SJSA1 (cell line): ENCODE results near the gene RGS3. TPM values are rescaled to one million over a fixed set of nuclear protein-coding genes. Genes with fewer than 3 reads are reported as not detected.
"Not testable (repeated sequence)": the region's sequence is repeated elsewhere in the genome, so short reads cannot be mapped to it uniquely, and the experiment has no call there.

ENCODE experiments used
- DNase-seq, 2 experiments: peaks; one replicate each; pipeline ENCODE4 v3.0.0-alpha.2; 2015 to 2020; ENCODE audit warnings: low spot score in 2 of 2, low read depth in 1 of 2
- H3K27ac ChIP-seq: fragments of 250-450 bp; sonication (Bioruptor Pico); 2 replicates; pipeline ENCODE4 v1.5.1; 2020; ENCODE audit warnings: mild to moderate bottlenecking, moderate library complexity
- H3K27me3 ChIP-seq: fragments of 250-450 bp; sonication (Bioruptor Pico); replicated peaks from 2 replicates; pipeline ENCODE4 v1.5.1; 2020; ENCODE audit warnings: mild to moderate bottlenecking, moderate library complexity
- H3K36me3 ChIP-seq: fragments of 250-450 bp; sonication (Bioruptor Pico); 2 replicates; pipeline ENCODE4 v1.5.1; 2020; ENCODE audit warnings: mild to moderate bottlenecking
- H3K4me1 ChIP-seq: fragments of 250-450 bp; sonication (Bioruptor Pico); replicated peaks from 2 replicates; pipeline ENCODE4 v1.6.1; 2021; ENCODE audit warnings: mild to moderate bottlenecking
- H3K4me3 ChIP-seq: fragments of 250-450 bp; sonication (Bioruptor Pico); 2 replicates; pipeline ENCODE4 v1.5.1; 2020; ENCODE audit warnings: mild to moderate bottlenecking
- H3K9me3 ChIP-seq: fragments of 250-450 bp; sonication (Bioruptor Pico); replicated peaks from 2 replicates; pipeline ENCODE4 v1.5.1; 2020; ENCODE audit warnings: mild to moderate bottlenecking
- total RNA-seq: library from RNA; depleted of rRNA; stranded (reverse); fragments of >200 nt; shearing (Covaris generic); gene quantifications from 2 replicates; pipeline ENCODE4 v1.2.3, GENCODE V29; 2014

RGS3 gene
- total RNA-seq, 1 experiment from 2014 or later, result 54.8 TPM

DNA sequence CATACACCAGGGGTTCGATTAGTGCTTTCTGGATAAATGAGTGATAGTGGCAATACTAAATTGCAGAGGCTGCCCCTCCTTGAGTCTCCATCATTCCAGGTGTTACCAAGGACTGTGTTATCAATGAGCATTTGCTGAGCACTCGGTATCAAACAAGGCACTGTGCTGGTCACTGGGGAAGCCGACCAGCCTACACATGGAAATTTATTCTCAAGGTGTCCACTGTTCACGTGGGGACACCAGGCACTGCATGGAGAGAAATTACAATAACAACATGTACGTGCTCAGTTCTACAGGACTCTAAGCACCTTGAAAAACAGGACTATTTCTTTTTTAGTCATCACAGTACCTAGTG, 22.2 kb downstream of the RGS3 start:
- no peak overlapping the region for H3K4me3 ChIP-seq
- DNase-seq, result no peak
- no peaks in the 10 kb centered on the region for H3K9me3 ChIP-seq
- H3K4me1 ChIP-seq, result peaks cover 19% of the 10 kb centered on the region
- peak overlapping the region; percentile 69; the same call in 1 of the 2 replicates for H3K27ac ChIP-seq
- H3K27me3 ChIP-seq, result no peaks in the 10 kb centered on the region
- H3K36me3 ChIP-seq, result no peaks in the 10 kb centered on the region

DNA sequence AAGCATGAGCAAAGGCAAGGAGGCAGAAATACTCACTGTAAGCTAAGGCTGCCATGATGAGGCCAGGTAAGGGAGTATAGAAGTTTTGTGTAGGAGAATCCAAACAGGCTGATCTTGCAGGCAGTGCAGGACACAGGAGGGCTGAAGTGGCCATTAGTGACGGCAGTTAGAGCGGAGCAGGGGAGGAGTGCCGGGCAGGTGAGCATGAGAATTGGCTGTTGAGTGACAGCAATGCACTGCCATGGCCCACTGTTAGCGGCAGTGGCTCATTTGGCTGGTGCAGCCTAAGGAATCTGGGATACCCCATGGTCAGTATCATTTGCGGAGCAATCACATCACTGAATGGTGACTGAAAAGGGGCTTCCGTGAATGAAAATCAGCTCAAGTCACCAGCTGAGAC, 22.8 kb downstream of the RGS3 start:
- H3K27me3 ChIP-seq, result no peaks in the 10 kb centered on the region
- no peak for DNase-seq
- H3K9me3 ChIP-seq, result no peaks in the 10 kb centered on the region
- peaks cover 19% of the 10 kb centered on the region for H3K4me1 ChIP-seq
- no peak overlapping the region for H3K4me3 ChIP-seq
- H3K27ac ChIP-seq, result no peak overlapping the region
- H3K36me3 ChIP-seq, result no peaks in the 10 kb centered on the region

- H3K36me3 ChIP-seq, result no peaks in the 10 kb centered on the region
- H3K27me3 ChIP-seq, result no peaks in the 10 kb centered on the region
- H3K9me3 ChIP-seq, result no peaks in the 10 kb centered on the region
- peaks cover 19% of the 10 kb centered on the region for H3K4me1 ChIP-seq
- H3K4me3 ChIP-seq, result no peak overlapping the region
- DNase-seq, result no peak
- H3K27ac ChIP-seq, result no peak overlapping the region
These were observed 24.5 kb downstream of the RGS3 start for GRCh38 chr9:113488071-113488470.

DNA sequence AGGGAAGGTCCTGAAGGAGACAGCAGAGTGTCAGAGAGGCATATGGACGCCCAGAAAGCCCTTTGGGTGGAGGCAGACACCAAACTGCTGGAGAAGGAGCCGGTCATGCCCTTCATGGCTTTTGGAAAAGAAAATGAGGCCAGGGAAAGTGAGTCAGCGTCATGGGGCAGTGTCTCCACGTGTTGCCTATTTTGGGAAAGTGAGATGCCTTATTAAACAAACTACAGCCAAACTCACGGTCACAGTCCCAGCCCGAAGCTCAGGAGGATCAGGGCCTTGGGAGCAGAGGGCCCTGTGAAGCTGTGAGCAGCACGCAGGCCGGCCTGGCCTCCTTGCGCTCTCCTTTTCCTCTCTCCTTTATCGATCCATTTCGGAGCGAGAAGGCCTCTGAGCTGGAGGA, 25.0 kb downstream of the RGS3 start:
- H3K36me3 ChIP-seq, result no peaks in the 10 kb centered on the region

GRCh38 chr9:113491147-113491546, 27.6 kb downstream of the RGS3 start:
- not testable (repeated sequence) for H3K4me3 ChIP-seq, H3K36me3 ChIP-seq, H3K27me3 ChIP-seq, DNase-seq, H3K27ac ChIP-seq, H3K9me3 ChIP-seq, H3K4me1 ChIP-seq

More for the DNA sequence above, 25.0 kb downstream of the RGS3 start:
- no peaks in the 10 kb centered on the region for H3K27me3 ChIP-seq
- H3K4me3 ChIP-seq, result no peak overlapping the region
- peaks cover 19% of the 10 kb centered on the region for H3K4me1 ChIP-seq
- no peak for DNase-seq
- no peaks in the 10 kb centered on the region for H3K9me3 ChIP-seq
- no peak overlapping the region for H3K27ac ChIP-seq

GRCh38 chr9:113492343-113493202, 29.0 kb downstream of the RGS3 start:
- DNase-seq, result no peak
- no peaks in the 10 kb centered on the region for H3K4me1 ChIP-seq
- no peaks in the 10 kb centered on the region for H3K9me3 ChIP-seq
- no peaks in the 10 kb centered on the region for H3K36me3 ChIP-seq
- H3K27me3 ChIP-seq, result no peaks in the 10 kb centered on the region
- no peak overlapping the region for H3K27ac ChIP-seq
- H3K4me3 ChIP-seq, result no peak overlapping the region

DNA sequence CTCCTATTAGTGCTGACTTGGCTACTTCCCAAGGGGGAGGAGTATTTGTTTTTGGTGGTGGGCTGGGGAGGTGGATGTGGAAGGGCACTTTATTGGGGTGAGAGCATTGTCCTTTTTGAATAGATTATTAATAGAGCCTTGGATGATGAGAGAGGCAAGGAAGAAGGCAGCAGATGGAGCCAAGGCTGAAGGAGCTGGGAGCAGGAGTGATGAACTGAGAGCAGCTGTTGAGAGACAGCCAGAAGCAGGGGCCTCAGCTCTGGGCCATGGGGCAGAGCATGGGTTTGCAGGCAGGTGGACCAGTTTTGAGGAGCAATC, 29.6 kb downstream of the RGS3 start:
- Histone ChIP-seq H3K27me3 (no peaks in the 10 kb centered on the region), H3K4me3 (no peak overlapping the region), H3K36me3 (no peaks in the 10 kb centered on the region), H3K4me1 (no peaks in the 10 kb centered on the region), H3K9me3 (no peaks in the 10 kb centered on the region), H3K27ac (no peak overlapping the region)
- DNase-seq, result no peak

DNA sequence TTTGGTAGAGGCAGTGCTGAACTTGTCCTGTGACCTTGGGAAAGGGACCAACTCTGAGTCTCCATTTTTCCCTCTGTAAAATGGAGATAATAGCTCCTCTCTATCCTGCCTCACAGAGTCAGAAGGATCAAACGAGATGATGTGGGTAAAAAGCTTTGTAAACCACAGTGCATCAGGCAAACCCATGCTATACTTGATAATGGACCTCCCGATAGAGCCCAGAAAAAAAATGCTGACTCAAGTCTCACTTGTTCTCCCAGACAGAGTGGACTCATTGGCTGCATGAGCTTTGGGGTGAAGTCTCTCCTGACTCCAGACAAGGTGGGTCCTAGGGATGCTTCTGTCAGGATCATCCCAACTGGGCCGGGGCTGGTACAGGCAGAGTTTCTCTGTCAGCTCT, 32.0 kb downstream of the RGS3 start:
- no peak overlapping the region for H3K4me3 ChIP-seq

DNA sequence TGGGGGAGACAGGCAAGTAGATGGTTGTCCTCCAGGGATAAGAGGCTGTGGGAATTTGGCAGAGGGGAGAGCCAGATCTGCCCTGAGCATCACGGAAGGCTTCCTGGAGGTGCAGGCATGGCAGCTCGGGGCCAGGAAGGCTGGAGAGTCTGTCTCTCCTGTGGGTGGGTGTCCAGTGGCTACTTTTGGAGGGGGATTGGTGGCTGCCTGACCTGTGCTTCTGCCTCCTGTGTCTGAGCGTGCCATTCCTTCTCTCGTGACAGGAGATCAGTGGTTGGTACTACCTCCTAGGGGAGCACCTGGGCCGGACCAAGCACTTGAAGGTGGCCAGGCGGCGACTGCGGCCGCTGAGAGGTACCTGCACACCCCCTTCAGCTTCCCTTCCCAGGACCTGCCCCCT, 33.5 kb downstream of the RGS3 start:
- H3K9me3 ChIP-seq, result no peaks in the 10 kb centered on the region
- no peaks in the 10 kb centered on the region for H3K36me3 ChIP-seq
- H3K27ac ChIP-seq, result no peak overlapping the region
- no peak overlapping the region for H3K4me3 ChIP-seq
- no peak for DNase-seq
- no peaks in the 10 kb centered on the region for H3K4me1 ChIP-seq
- H3K27me3 ChIP-seq, result no peaks in the 10 kb centered on the region

More for the DNA sequence above, 32.0 kb downstream of the RGS3 start:
- Histone ChIP-seq H3K27ac (no peak overlapping the region), H3K27me3 (no peaks in the 10 kb centered on the region), H3K9me3 (no peaks in the 10 kb centered on the region), H3K4me1 (no peaks in the 10 kb centered on the region), H3K36me3 (no peaks in the 10 kb centered on the region)
- DNase-seq, result no peak

DNA sequence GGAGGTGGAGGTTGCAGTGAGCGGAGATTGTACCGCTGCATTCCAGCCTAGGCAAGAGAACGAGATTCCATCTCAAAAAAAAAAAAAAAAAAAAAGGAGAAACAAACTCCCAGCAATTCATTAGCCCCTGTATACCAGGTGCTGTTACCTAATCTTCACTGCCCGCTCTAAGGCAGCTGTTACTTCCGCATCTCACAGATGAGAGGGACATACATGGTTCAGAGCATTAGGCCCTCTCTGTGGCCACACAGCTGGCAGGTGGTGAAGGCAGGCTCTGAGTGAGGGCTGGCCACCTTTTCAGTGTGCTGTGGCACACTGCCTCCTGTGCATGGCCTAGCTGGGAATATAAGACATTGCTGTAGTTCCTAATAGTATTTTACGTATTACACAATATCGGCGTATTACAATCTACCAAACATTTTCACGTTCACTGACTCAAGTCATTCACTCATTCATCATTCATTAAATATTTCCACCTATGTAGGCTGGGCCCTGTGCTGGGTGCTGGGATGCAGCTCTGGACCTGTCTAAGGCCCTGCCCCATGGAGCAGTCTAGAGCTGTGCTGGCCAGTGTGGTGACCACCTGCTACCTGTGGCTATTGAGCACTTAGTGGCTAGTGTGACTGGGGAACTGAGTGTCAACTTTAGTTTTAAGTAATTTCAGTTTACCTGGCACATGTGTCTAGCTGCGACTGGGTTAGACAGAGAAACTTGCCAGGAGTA, 35.8 kb downstream of the RGS3 start:
- H3K4me1 ChIP-seq, result peaks cover 11% of the 10 kb centered on the region
- DNase-seq, result no peak

GRCh38 chr9:113499876-113500497, 36.5 kb downstream of the RGS3 start:
- Histone ChIP-seq H3K27ac (no peak overlapping the region), H3K4me3 (no peak overlapping the region), H3K4me1 (peaks cover 18% of the 10 kb centered on the region), H3K36me3 (no peaks in the 10 kb centered on the region), H3K27me3 (no peaks in the 10 kb centered on the region), H3K9me3 (no peaks in the 10 kb centered on the region)
- no peak for DNase-seq

More for the DNA sequence above, 35.8 kb downstream of the RGS3 start:
- no peaks in the 10 kb centered on the region for H3K9me3 ChIP-seq
- H3K4me3 ChIP-seq, result no peak overlapping the region
- H3K36me3 ChIP-seq, result no peaks in the 10 kb centered on the region
- no peaks in the 10 kb centered on the region for H3K27me3 ChIP-seq
- H3K27ac ChIP-seq, result no peak overlapping the region

DNA sequence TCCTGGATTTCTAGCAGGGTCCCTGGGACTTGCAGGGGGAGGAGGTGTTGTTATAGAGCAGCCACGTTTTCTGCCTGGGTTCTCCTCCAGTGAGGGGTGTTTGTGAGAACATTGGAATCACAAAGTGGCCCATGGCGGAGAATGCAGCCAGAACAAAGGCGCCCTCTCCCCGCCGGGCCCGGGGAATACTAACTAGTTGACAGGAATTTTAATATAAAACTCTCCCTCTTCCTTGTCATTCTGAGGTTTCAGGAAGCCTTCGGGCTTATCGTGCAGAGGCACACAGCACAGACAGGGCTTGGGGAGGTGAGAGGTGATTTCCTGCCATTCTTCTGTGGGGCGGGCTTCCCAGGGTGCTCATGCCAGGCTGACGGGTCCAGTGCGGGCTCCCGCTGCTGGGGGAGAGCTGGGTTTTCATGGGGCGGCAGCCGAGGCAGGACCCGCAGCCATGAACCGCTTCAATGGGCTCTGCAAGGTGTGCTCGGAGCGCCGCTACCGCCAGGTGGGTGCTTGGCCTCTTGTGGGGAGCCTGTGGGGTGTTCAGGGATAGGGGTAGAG, 37.7 kb downstream of the RGS3 start:
- Histone ChIP-seq H3K36me3 (no peaks in the 10 kb centered on the region), H3K4me1 (peaks cover 21% of the 10 kb centered on the region), H3K9me3 (no peaks in the 10 kb centered on the region), H3K4me3 (no peak overlapping the region), H3K27ac (no peak overlapping the region), H3K27me3 (no peaks in the 10 kb centered on the region)
- no peak for DNase-seq

DNA sequence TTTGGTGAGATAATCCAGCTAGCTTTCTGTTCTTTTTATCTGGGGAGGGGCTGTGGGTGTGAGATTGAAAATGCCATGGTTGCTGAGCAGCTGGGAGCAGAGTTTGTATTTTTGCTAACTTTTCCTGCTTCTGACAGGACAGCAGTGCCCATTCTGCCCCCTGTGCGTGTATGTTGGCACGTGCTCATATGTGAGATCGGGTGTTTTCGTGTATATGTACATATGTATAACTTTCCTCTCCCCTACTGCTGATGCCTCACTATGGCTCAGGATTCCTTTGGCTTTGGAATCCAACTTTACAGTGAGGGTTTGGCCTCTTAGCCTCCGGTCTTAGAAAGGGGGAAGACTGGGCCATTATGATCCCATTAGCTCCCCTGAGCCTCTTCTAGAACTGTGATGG, 38.3 kb downstream of the RGS3 start:
- DNase-seq, result no peak
- H3K36me3 ChIP-seq, result no peaks in the 10 kb centered on the region
- no peak overlapping the region for H3K27ac ChIP-seq
- no peaks in the 10 kb centered on the region for H3K9me3 ChIP-seq
- peaks cover 21% of the 10 kb centered on the region for H3K4me1 ChIP-seq
- H3K27me3 ChIP-seq, result no peaks in the 10 kb centered on the region
- H3K4me3 ChIP-seq, result no peak overlapping the region
